WTC11 (cell line): ENCODE measurements around the gene FXYD7. TPM values are rescaled to one million over a fixed set of nuclear protein-coding genes. Genes with fewer than 3 reads are reported as not detected.
A peak's percentile ranks its signal among the peaks of the same experiment; 100 is the strongest.

ENCODE experiments used
- ATAC-seq: fragments of 200-7000 bp; cut with Tn5 transposase; 2 replicates; pipeline ENCODE4 v1.10.0; 2021; ENCODE audit warnings: mild to moderate bottlenecking, moderate library complexity
- CTCF ChIA-PET: fragments of 300-600 bp; sonication (Branson Sonifier 250); formaldehyde crosslinking; loops from one replicate; lab custom pipeline; 2021; ENCODE audit warnings: antibody characterized with exemption; lab: Charles Lee
- POLR2A ChIA-PET: fragments of 350-600 bp; sonication (Branson Sonifier 250); formaldehyde crosslinking; loops from one replicate; lab custom pipeline; 2021; ENCODE audit warnings: antibody characterized with exemption; lab: Charles Lee
- DNase-seq: peaks from one replicate; pipeline ENCODE4 v3.0.0; 2021; ENCODE audit warnings: low spot score
- H3K27ac Mint-ChIP-seq: 2 replicates; pipeline ENCODE4 v1.8.0; 2021; ENCODE audit warnings: mixed read lengths
- H3K27me3 Mint-ChIP-seq: 2 replicates; pipeline ENCODE4 v1.8.0; 2021; ENCODE audit warnings: low read depth, mild to moderate bottlenecking, moderate library complexity, mixed read lengths
- H3K36me3 Mint-ChIP-seq: 2 replicates; pipeline ENCODE4 v1.8.0; 2021; ENCODE audit warnings: mixed read lengths
- H3K4me1 Mint-ChIP-seq: 2 replicates; pipeline ENCODE4 v1.8.0; 2022; ENCODE audit warnings: mixed read lengths
- H3K4me3 Mint-ChIP-seq: 2 replicates; pipeline ENCODE4 v1.8.0; 2021; ENCODE audit warnings: mild to moderate bottlenecking, moderate library complexity, mixed read lengths
- H3K9me3 Mint-ChIP-seq: 2 replicates; pipeline ENCODE4 v1.8.0; 2021; ENCODE audit warnings: mixed read lengths
- AR ChIP-seq: fragments of 250-450 bp; sonication (Bioruptor Pico); IDR thresholded peaks from 2 replicates; pipeline ENCODE4 v1.9.0; 2021; ENCODE audit warnings: mild to moderate bottlenecking
- ATF1 ChIP-seq: sonication (generic); formaldehyde crosslinking; IDR thresholded peaks from 2 replicates; pipeline ENCODE4 v1.8.1; 2023; ENCODE audit warnings: mild to moderate bottlenecking, moderate library complexity, missing genetic modification reagents
- ATF2 ChIP-seq: sonication (generic); formaldehyde crosslinking; IDR thresholded peaks from 2 replicates; pipeline ENCODE4 v1.8.1; 2022; ENCODE audit warnings: low read depth, missing genetic modification reagents, borderline replicate concordance
- ELF4 ChIP-seq: sonication (generic); formaldehyde crosslinking; IDR thresholded peaks from 2 replicates; pipeline ENCODE4 v1.8.1; 2022; ENCODE audit warnings: low read depth, mild to moderate bottlenecking, moderate library complexity, missing genetic modification reagents
- ETV6 ChIP-seq: sonication (generic); formaldehyde crosslinking; IDR thresholded peaks from 2 replicates; pipeline ENCODE4 v1.8.1; 2022; ENCODE audit warnings: mild to moderate bottlenecking, missing genetic modification reagents
- FOXJ3 ChIP-seq: sonication (generic); formaldehyde crosslinking; IDR thresholded peaks from 2 replicates; pipeline ENCODE4 v1.9.0; 2021; ENCODE audit warnings: missing genetic modification reagents, mild to moderate bottlenecking, borderline replicate concordance
- FOXK1 ChIP-seq: sonication (generic); formaldehyde crosslinking; IDR thresholded peaks from 2 replicates; pipeline ENCODE4 v1.8.0; 2022; ENCODE audit warnings: mild to moderate bottlenecking, moderate library complexity, missing genetic modification reagents
- FOXP4 ChIP-seq: sonication (generic); formaldehyde crosslinking; IDR thresholded peaks from 2 replicates; pipeline ENCODE4 v1.8.0; 2022; ENCODE audit warnings: mild to moderate bottlenecking, missing genetic modification reagents
- GABPB1 ChIP-seq: sonication (generic); formaldehyde crosslinking; IDR thresholded peaks from 2 replicates; pipeline ENCODE4 v1.8.1; 2023; ENCODE audit warnings: mild to moderate bottlenecking, missing genetic modification reagents
- HMGA2 ChIP-seq: fragments of 250-450 bp; sonication (Bioruptor Pico); IDR thresholded peaks from 2 replicates; pipeline ENCODE4 v1.4.0; 2021; ENCODE audit warnings: mild to moderate bottlenecking, moderate library complexity
- NFE2L1 ChIP-seq: sonication (generic); formaldehyde crosslinking; IDR thresholded peaks from 2 replicates; pipeline ENCODE4 v1.8.1; 2023; ENCODE audit warnings: missing genetic modification reagents
- NR2C2 ChIP-seq: sonication (generic); formaldehyde crosslinking; IDR thresholded peaks from 2 replicates; pipeline ENCODE4 v1.8.0; 2022; ENCODE audit warnings: mild to moderate bottlenecking, missing genetic modification reagents
- OVOL2 ChIP-seq: fragments of 250-450 bp; sonication (Bioruptor Pico); IDR thresholded peaks from 2 replicates; pipeline ENCODE4 v1.9.0; 2021; ENCODE audit warnings: mild to moderate bottlenecking, borderline replicate concordance
- RORB ChIP-seq: fragments of 250-450 bp; sonication (Bioruptor Pico); IDR thresholded peaks from 2 replicates; pipeline ENCODE4 v1.9.0; 2021; ENCODE audit warnings: mild to moderate bottlenecking
- TEAD1 ChIP-seq: sonication (generic); formaldehyde crosslinking; IDR thresholded peaks from 2 replicates; pipeline ENCODE4 v1.8.0; 2022; ENCODE audit warnings: mild to moderate bottlenecking, missing genetic modification reagents
- ZNF121 ChIP-seq: sonication (generic); formaldehyde crosslinking; IDR thresholded peaks from 2 replicates; pipeline ENCODE4 v1.8.0; 2023; ENCODE audit warnings: missing genetic modification reagents
- ZNF138 ChIP-seq: sonication (generic); formaldehyde crosslinking; conservative IDR thresholded peaks from 2 replicates; pipeline ENCODE4 v1.8.1; 2022; ENCODE audit warnings: mild to moderate bottlenecking, moderate library complexity, missing genetic modification reagents
- ZNF263 ChIP-seq: sonication (generic); formaldehyde crosslinking; IDR thresholded peaks from 2 replicates; pipeline ENCODE4 v1.8.1; 2022; ENCODE audit warnings: low read depth, mild to moderate bottlenecking, moderate library complexity, missing genetic modification reagents
- ZNF281 ChIP-seq: sonication (generic); formaldehyde crosslinking; IDR thresholded peaks from 2 replicates; pipeline ENCODE4 v1.8.0; 2023; ENCODE audit warnings: mild to moderate bottlenecking, missing genetic modification reagents
- ZNF396 ChIP-seq: fragments of 250-450 bp; sonication (Bioruptor Pico); IDR thresholded peaks from 2 replicates; pipeline ENCODE4 v1.8.0; 2021; ENCODE audit warnings: mild to moderate bottlenecking, moderate library complexity, borderline replicate concordance
- ZNF416 ChIP-seq: fragments of 250-450 bp; sonication (Bioruptor Pico); IDR thresholded peaks from 2 replicates; pipeline ENCODE4 v1.9.0; 2021; ENCODE audit warnings: mild to moderate bottlenecking, inconsistent platforms
- ZNF423 ChIP-seq: fragments of 250-450 bp; sonication (Bioruptor Pico); IDR thresholded peaks from 2 replicates; pipeline ENCODE4 v2.1.2; 2022; ENCODE audit warnings: mild to moderate bottlenecking, moderate library complexity
- ZNF671 ChIP-seq: fragments of 250-450 bp; sonication (Bioruptor Pico); IDR thresholded peaks from 2 replicates; pipeline ENCODE4 v1.8.0; 2021; ENCODE audit warnings: mild to moderate bottlenecking
- total RNA-seq: library from RNA; stranded (reverse); gene quantifications from 3 replicates; pipeline ENCODE4 v1.2.3, GENCODE V29; 2021
- TF ChIP-seq, protein P1 (sequence below): fragments of 200-600 bp; IDR thresholded peaks from 2 replicates; pipeline ENCODE4 v1.8.0; 2022; ENCODE audit warnings: antibody characterized with exemption
- TF ChIP-seq, protein P2 (sequence below): fragments of 250-450 bp; sonication (Bioruptor Pico); IDR thresholded peaks from 2 replicates; pipeline ENCODE4 v1.9.0; 2021; ENCODE audit warnings: mild to moderate bottlenecking

FXYD7 gene
- total RNA-seq, 1 experiment from 2014 or later: 16.7 TPM

DNA sequence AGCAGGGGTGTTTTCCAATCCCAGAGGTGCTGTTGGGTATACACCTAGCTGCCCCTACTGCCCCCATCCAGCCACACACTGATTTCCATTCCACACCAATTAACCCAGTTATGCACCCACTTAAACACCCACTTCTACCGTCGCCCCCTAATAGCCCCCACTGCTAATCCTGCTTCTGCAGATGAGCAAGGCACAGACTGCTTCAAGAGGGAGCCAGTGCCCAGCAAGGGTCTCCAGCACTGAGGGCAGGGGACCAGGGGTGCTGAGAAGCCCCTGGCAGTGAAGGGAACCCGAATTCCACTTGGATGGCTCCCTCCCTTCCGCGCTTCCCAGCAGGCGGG lies 1.2 kb downstream of the FXYD7 start:
- Mint-ChIP-seq H3K4me1 (peaks cover 42% of the 10 kb centered on the region), H3K27ac (no peak overlapping the region), H3K4me3 (peak overlapping the region; percentile 68), H3K36me3 (peaks cover 2% of the 10 kb centered on the region; the same call in 1 of the 2 replicates), H3K9me3 (no peaks in the 10 kb centered on the region), H3K27me3 (peaks cover 28% of the 10 kb centered on the region)
- ChIA-PET POLR2A (interaction anchor here (0.6 to 2.4 kb wide), 2 partner anchors 8 to 113 kb away, joined by 3 to 9 read pairs; no protein-coding TSS in a partner anchor), CTCF (interaction anchor here (0.8 to 5.5 kb wide), 9 partner anchors 9 to 88 kb away, joined by 3 to 143 read pairs (median 4); partner anchors contain the start of genes FXYD5 and LGI4)
- TF ChIP-seq FOXK1 (CRISPR knock-in tag) (no peak), ZNF121 (CRISPR knock-in tag) (no peak), ATF2 (CRISPR knock-in tag) (no peak), ZNF416 (CRISPR knock-in tag) (no peak), ZNF423 (CRISPR knock-in tag) (no peak), ZNF671 (CRISPR knock-in tag) (no peak), ZNF138 (CRISPR knock-in tag) (no peak), ATF1 (CRISPR knock-in tag) (no peak), NFE2L1 (CRISPR knock-in tag) (no peak), HMGA2 (no peak), TEAD1 (no peak), GABPB1 (no peak), OVOL2 (no peak), FOXJ3 (CRISPR knock-in tag) (no peak), FOXP4 (CRISPR knock-in tag) (no peak), RORB (CRISPR knock-in tag) (no peak), ZNF263 (CRISPR knock-in tag) (no peak), NR2C2 (CRISPR knock-in tag) (no peak)
- TF ChIP-seq, protein P1, sequence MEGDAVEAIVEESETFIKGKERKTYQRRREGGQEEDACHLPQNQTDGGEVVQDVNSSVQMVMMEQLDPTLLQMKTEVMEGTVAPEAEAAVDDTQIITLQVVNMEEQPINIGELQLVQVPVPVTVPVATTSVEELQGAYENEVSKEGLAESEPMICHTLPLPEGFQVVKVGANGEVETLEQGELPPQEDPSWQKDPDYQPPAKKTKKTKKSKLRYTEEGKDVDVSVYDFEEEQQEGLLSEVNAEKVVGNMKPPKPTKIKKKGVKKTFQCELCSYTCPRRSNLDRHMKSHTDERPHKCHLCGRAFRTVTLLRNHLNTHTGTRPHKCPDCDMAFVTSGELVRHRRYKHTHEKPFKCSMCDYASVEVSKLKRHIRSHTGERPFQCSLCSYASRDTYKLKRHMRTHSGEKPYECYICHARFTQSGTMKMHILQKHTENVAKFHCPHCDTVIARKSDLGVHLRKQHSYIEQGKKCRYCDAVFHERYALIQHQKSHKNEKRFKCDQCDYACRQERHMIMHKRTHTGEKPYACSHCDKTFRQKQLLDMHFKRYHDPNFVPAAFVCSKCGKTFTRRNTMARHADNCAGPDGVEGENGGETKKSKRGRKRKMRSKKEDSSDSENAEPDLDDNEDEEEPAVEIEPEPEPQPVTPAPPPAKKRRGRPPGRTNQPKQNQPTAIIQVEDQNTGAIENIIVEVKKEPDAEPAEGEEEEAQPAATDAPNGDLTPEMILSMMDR: no peak
- TF ChIP-seq, protein P2, sequence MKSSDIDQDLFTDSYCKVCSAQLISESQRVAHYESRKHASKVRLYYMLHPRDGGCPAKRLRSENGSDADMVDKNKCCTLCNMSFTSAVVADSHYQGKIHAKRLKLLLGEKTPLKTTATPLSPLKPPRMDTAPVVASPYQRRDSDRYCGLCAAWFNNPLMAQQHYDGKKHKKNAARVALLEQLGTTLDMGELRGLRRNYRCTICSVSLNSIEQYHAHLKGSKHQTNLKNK (CRISPR knock-in tag): no peak
- ATAC-seq (no peak), DNase-seq (no peak)

DNA sequence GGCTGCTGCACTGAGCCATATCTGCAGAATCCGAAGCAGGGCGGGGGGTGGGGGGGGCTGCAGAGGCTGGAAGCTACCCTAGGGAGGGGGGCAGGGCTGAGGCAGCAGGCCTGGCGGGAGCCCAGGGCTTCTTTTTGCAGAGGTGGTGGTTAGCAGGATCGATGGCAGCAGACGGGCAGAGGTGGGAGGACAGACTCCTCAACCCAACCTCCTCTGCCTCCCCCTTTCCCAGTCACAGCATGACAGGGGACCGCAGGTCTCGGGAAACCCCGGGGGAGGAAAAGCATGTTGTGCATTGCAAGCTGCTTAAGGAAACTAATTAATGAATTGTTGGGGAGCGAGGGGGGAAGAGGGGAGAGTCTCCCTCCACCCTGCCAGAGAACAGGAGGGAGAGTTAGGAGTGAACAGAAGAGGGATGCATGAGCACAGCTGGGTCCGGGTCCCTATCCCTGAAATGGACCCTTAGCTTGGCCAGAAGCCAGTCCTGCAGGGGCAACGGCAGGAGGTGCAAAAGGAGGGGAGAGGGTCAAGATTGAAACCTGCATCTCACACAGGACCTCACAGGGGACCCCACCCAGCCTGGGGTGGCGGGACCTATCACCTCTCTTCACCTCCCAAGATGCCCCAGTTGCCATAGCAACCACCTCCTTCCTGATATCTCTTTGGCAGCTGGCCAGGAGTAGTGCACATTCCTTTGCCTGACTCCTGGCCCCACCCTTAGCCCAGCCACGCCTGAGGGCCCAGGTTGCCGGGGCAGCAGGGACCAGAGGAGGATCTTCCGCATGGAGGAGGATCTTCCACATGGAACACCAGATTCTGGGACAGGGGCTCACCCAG lies 1.8 kb downstream of the FXYD7 start:
- POLR2A ChIA-PET: no interaction called here
- no peak overlapping the region for H3K27ac Mint-ChIP-seq
- H3K36me3 Mint-ChIP-seq: peaks cover 2% of the 10 kb centered on the region; the same call in 1 of the 2 replicates
- peaks cover 28% of the 10 kb centered on the region for H3K27me3 Mint-ChIP-seq
- ATAC-seq (peak; percentile 16), DNase-seq (peak; percentile 86)
- H3K9me3 Mint-ChIP-seq: no peaks in the 10 kb centered on the region
- H3K4me1 Mint-ChIP-seq: peaks cover 41% of the 10 kb centered on the region
- CTCF ChIA-PET: interaction anchor here (0.8 to 5.5 kb wide), 4 partner anchors 8 to 89 kb away, joined by 3 to 143 read pairs (median 62); partner anchors contain the start of genes FXYD5 and LGI4
- H3K4me3 Mint-ChIP-seq: peak overlapping the region; percentile 68
- 0 out of 2 replicates have a peak, but pooled peaks have one; percentile 21 for TF ChIP-seq ETV6 (CRISPR knock-in tag)
- TF ChIP-seq ELF4 (CRISPR knock-in tag): no peak
- no peak for TF ChIP-seq ZNF281 (CRISPR knock-in tag)
- TF ChIP-seq AR: no peak
- no peak for TF ChIP-seq GABPB1
- no peak for TF ChIP-seq ZNF396 (CRISPR knock-in tag)
